Cardiac muscle cell (in vitro differentiated cells and primary cell): ENCODE measurements around the gene DPH2. TPM values are rescaled to one million over a fixed set of nuclear protein-coding genes. Genes with fewer than 3 reads are reported as not detected.

Source experiments
- DNase-seq, 2 donors: peaks; one replicate each; pipeline versions ENCODE4 v3.0.0 to v3.0.0-alpha.2; 2010 to 2017; ENCODE audit warnings: low read depth in 1 of 2, low spot score in 1 of 2
- H3K27ac ChIP-seq: fragments of 200-600 bp; sonication (generic); 2 replicates; pipeline ENCODE4 v1.5.1; 2016
- H3K27me3 ChIP-seq: fragments of 200-600 bp; sonication (generic); 2 replicates; pipeline ENCODE4 v1.6.0; 2016; ENCODE audit warnings: control low read depth
- H3K36me3 ChIP-seq: fragments of 200-600 bp; sonication (generic); 2 replicates; pipeline ENCODE4 v1.5.1; 2016; ENCODE audit warnings: control low read depth
- H3K4me1 ChIP-seq: fragments of 200-600 bp; sonication (generic); 2 replicates; pipeline ENCODE4 v1.8.1; 2017; ENCODE audit warnings: low read depth, mild to moderate bottlenecking, mixed run types
- H3K4me3 ChIP-seq: fragments of 200-600 bp; sonication (generic); 2 replicates; pipeline ENCODE4 v1.5.1; 2016; ENCODE audit warnings: mild to moderate bottlenecking
- H3K9me3 ChIP-seq: fragments of 200-600 bp; sonication (generic); 2 replicates; pipeline ENCODE4 v1.5.1; 2017; ENCODE audit warnings: low read depth, mild to moderate bottlenecking, control low read depth
- CTCF ChIP-seq: IDR thresholded peaks from 2 replicates; pipeline ENCODE4 v1.5.1; 2012; ENCODE audit warnings: low read depth, mild to moderate bottlenecking, low read length
- polyA plus RNA-seq: library from polyadenylated mRNA; unstranded; fragments of >200 nt; fragmentation: Nextera tagmentation; extraction: Ambion mirVana; gene quantifications from 2 replicates; pipeline ENCODE4 v1.2.1, GENCODE V29; 2016
- total RNA-seq: library from RNA; depleted of rRNA; stranded (reverse); fragments of >200 nt; gene quantifications from 2 replicates; pipeline ENCODE4 v1.2.3, GENCODE V29; 2016

Gene DPH2
- total and polyA plus RNA-seq, 2 experiments from 2014 or later, result 20.7 to 21.5 TPM

GRCh38 chr1:43951021-43951985 is 18.5 kb upstream of the DPH2 start:
- no peak overlapping the region for H3K4me3 ChIP-seq

GRCh38 chr1:43952731-43953346 is 17.0 kb upstream of the DPH2 start:
- Histone ChIP-seq H3K9me3 (no peaks in the 10 kb centered on the region), H3K36me3 (peaks cover 7% of the 10 kb centered on the region), H3K27me3 (no peaks in the 10 kb centered on the region), H3K27ac (no peak overlapping the region), H3K4me1 (peaks cover 5% of the 10 kb centered on the region), H3K4me3 (no peak overlapping the region)
- no peak for TF ChIP-seq CTCF
- peak in 1 of 2 donors; percentile 55 for DNase-seq

More at GRCh38 chr1:43951021-43951985, 18.5 kb upstream of the DPH2 start:
- Histone ChIP-seq H3K27me3 (no peaks in the 10 kb centered on the region), H3K4me1 (peaks cover 11% of the 10 kb centered on the region), H3K36me3 (no peaks in the 10 kb centered on the region), H3K27ac (no peak overlapping the region), H3K9me3 (no peaks in the 10 kb centered on the region)
- no peak for TF ChIP-seq CTCF
- no peak for DNase-seq

- H3K4me3 ChIP-seq, result no peak overlapping the region
- H3K27me3 ChIP-seq, result no peaks in the 10 kb centered on the region
- TF ChIP-seq CTCF, result no peak
- no peak for DNase-seq
- no peaks in the 10 kb centered on the region for H3K9me3 ChIP-seq
- peaks cover 9% of the 10 kb centered on the region for H3K36me3 ChIP-seq
- peaks cover 3% of the 10 kb centered on the region for H3K4me1 ChIP-seq
- H3K27ac ChIP-seq, result no peak overlapping the region
Observed at GRCh38 chr1:43953361-43953760, 16.4 kb upstream of the DPH2 start.

DNA sequence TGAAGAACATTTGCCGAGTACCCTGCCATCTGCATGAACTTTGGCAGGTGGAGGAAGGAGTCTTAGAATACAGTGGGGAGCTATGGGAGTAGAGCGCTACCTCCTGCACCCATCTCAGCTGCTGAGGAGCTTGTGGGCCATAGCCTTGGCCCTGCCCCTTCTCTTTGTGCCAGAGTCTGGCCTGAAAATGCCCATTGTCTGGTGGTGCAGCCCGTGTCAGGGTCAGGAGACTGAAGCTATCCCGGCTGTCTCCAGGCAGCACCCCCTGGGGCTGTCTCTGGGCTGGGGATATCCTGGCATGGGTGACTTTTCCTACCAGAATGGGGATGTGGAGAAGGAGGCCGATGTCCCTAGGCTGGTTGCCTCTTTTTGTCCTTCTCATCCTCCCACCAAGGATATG is 15.8 kb upstream of the DPH2 start:
- H3K27ac ChIP-seq, result no peak overlapping the region
- no peaks in the 10 kb centered on the region for H3K9me3 ChIP-seq
- H3K4me3 ChIP-seq, result no peak overlapping the region
- DNase-seq, result no peak
- no peak for TF ChIP-seq CTCF
- peaks cover 3% of the 10 kb centered on the region for H3K4me1 ChIP-seq
- H3K27me3 ChIP-seq, result no peaks in the 10 kb centered on the region
- H3K36me3 ChIP-seq, result peaks cover 13% of the 10 kb centered on the region

DNA sequence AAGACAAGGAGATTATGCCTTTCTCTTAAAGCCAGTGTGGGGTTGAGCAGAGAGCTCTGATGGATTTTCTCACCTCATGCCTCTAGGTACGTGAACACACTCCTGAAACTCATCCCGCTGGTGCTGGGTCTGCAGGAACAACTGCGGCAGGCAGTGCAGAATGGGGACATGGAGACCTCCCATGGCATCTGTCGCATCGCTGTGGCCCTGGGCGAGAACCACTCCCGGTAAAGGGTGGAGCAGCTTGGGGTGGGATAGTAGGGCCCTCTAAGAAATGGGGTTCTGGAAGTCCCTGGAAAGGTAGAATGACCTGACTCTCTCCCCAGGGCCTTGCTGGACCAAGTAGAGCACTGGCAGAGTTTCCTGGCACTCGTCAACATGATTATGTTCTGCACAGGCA is 13.6 kb upstream of the DPH2 start:
- peaks cover 3% of the 10 kb centered on the region for H3K4me1 ChIP-seq
- no peaks in the 10 kb centered on the region for H3K27me3 ChIP-seq
- peaks cover 17% of the 10 kb centered on the region for H3K36me3 ChIP-seq
- no peak for TF ChIP-seq CTCF
- no peak for DNase-seq
- no peaks in the 10 kb centered on the region for H3K9me3 ChIP-seq
- no peak overlapping the region for H3K27ac ChIP-seq
- no peak overlapping the region for H3K4me3 ChIP-seq
